GM19452 (cell line): ENCODE data around the gene LRRC17.

Experiments
- ATAC-seq: cut with Tn5 transposase; IDR thresholded peaks from one replicate; pipeline ENCODE4 v1.9.1; 2021; ENCODE audit not compliant: unreplicated experiment

Gene LRRC17, protein sequence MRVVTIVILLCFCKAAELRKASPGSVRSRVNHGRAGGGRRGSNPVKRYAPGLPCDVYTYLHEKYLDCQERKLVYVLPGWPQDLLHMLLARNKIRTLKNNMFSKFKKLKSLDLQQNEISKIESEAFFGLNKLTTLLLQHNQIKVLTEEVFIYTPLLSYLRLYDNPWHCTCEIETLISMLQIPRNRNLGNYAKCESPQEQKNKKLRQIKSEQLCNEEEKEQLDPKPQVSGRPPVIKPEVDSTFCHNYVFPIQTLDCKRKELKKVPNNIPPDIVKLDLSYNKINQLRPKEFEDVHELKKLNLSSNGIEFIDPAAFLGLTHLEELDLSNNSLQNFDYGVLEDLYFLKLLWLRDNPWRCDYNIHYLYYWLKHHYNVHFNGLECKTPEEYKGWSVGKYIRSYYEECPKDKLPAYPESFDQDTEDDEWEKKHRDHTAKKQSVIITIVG

GRCh38 chr7:102912742-102913141 lies at the start of gene LRRC17:
Gene LRRC17, plus strand, starts transcription at chr7:102913000. Its CDS starts 20,914 bp downstream, at chr7:102933914.
- ATAC-seq, result no peak

DNA sequence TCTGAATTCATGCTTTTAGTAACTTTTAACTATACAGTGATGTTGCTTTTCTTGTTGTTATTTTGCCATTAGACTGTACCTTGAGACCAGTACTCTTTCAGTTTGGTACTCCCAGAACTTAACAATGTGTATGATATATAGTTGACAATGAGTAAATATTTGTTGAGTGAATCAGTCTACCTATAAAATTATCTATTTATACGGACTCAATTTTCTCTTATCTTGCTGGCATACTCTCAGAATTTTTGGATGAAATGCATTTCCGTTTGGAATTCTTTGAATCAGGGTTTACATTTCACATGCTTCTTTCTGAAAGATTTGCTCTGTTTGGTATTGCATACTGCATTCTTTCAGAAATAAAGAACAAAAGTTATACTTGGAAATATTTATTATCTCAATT lies 47.8 kb upstream of the LRRC17 start:
- ATAC-seq, result no peak

- ATAC-seq, result no peak
Observed at GRCh38 chr7:102866535-102867215, 46.1 kb upstream of the LRRC17 start.

- ATAC-seq, result no peak
Observed at GRCh38 chr7:102869195-102869594, 43.6 kb upstream of the LRRC17 start.

DNA sequence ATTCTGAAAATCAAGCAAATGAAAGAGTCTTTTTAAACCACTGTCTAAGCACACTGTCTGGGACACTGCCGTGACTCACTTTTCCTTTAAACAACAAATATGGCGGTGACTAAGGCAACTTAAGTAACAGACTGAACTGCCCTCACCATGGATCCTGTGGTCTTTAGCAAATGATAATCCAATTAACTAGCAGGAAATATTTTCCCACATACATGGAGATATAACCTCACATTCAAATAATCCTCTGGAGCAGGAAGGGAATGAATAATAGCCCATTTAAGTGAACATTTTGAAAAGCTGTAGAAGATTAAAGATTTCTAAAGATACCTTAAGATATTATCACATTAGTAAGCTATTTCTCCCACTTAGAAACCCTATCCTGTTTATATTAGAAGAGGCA lies 40.3 kb upstream of the LRRC17 start:
- no peak for ATAC-seq

DNA sequence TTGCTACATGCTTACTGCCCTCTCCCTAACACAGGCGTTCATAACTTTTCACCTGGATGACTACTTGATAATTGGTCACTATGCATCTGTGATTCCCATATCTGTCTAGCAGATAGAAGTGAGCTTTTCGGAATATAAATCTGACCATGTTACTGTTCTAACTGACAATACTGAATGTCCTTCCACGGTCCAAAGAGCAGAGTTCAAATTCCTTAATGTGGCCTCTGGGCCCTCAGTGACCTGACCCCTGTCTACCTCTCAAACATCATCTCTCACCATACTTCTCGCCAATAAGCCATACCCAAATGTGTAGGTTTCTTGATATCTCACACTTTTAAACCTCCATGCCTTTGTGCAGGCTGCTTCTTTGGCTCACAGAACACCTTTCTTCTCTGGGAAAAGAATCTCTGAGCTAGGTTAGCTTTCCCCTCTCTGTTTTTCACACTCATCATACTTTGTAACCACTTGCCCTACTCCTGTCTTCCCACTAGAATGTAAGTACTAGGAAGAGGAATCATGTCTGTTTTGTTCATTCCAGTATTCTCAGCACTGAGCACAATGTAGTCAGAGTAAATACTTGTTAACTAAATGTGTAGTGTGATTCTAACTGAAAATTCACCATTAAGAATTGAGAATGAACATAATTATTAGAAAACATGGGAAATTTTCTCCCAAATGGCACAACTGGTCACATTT lies 39.2 kb upstream of the LRRC17 start:
- ATAC-seq, result peak; percentile 39

GRCh38 chr7:102874166-102874829 lies 38.5 kb upstream of the LRRC17 start:
- peak; percentile 100 for ATAC-seq

- ATAC-seq, result no peak
Observed at GRCh38 chr7:102874966-102875365, 37.8 kb upstream of the LRRC17 start.

DNA sequence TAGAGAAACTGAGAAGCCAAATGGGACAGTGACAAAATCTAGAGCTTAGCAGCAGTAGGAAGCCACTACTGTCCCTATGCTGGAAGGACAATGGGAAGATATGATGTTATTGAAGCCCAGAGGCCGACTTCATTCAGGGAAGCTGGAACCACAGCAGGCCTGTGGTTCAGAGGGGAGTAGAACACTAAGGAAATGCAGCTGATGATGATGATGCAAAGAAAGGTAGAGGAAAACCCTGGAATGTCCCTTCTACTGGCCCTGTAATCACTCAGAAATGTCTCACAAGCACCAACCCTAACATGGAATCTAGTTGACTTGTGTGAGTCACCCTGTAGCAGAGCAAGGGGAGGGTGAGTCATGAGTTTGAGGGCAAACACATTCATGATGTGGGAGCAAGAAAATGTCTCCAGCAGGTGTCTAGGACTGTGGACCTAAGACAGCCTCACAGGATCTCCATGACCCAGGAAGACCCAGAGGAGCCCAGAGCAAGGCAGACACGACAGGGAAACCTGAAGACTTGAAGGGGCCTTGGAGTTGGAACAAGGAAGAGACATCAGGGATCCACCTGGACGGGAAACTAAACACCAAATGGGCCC lies 37.0 kb upstream of the LRRC17 start:
- no peak for ATAC-seq

DNA sequence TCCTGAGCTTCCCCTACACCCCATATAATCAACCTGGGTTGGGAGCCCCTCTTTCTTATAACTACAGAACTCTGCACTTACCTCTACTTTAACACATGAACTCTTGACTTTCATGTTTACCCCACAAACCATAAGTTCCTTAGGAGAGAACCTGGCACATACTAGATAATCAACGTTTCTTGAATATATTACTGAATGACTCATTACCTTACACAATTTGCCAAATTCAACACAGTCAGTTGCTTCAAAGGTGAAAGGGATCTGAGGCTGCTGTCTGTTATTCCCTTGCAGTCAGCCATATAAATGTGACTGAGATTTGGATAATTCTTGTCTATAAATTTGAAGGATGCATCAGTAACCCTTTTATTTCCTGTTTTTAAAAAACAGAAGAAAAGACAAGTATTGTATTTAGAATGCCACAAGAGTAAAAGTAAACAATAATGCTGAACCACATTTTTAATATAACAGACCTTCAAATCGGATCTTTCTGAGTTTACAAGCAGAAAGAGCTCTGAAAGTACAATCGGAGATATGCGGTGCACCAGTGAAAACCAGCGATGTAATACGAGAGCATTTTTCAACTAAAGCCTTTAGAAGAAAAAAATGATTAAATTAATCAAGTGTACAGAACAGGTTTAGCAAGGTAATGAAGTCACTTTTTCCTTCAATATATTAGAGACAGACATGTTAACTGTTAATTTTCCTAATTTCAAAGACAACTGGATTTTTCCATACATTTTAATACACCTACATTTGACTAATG lies 29.5 kb upstream of the LRRC17 start:
- no peak for ATAC-seq

DNA sequence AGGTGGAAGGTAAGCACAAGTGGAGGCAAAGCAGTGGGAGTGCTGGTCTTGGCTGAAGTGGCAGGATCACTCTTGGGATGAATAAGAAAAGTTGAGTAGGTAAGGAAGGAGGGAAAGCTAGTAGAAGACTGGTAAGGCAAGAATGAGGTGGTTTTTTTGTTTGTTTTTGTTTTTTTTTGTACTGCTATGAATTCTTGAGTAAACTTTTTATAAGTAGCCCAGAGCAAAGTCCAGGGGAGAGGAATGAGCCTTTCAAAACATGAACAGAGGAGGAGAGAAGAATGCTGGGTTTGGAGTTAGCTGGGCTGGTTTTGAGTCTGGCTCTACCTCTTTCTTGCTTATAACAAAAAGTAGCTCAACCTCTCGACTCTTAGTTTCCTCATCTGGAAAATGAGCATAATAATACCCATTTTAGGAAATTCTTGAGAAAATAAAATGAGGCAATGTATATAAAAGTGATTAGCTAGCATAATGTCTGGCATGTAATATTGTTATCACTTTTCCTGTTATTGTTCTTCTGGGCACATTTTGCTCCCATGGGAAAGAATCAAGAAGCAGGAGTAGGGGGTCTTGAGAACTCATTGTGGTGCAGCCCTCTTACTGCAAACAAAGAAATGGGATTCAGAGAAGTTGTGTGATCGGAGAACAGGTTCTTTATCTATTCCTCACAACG lies 24.1 kb upstream of the LRRC17 start:
- ATAC-seq, result no peak

DNA sequence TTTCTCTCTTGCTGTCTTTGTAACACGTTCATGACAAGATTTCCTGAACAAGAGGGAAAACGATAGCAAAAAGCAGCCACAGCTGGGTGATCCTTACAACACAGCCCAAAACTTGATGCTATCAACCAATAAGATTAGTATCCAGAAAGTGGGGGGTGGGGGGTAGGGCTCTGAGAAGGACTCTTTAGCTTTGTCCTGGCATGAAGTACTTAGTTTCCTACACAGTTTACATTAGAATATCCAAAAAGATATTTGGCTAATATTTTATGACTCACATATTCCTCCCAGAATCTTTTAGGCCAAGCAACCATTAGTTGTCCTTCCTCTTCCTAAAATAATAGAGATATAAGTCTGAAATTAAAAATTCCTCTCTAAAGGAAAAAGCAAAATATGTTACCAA lies 22.9 kb upstream of the LRRC17 start:
- no peak for ATAC-seq

GRCh38 chr7:102890292-102890970 lies 22.4 kb upstream of the LRRC17 start:
- ATAC-seq, result no peak

DNA sequence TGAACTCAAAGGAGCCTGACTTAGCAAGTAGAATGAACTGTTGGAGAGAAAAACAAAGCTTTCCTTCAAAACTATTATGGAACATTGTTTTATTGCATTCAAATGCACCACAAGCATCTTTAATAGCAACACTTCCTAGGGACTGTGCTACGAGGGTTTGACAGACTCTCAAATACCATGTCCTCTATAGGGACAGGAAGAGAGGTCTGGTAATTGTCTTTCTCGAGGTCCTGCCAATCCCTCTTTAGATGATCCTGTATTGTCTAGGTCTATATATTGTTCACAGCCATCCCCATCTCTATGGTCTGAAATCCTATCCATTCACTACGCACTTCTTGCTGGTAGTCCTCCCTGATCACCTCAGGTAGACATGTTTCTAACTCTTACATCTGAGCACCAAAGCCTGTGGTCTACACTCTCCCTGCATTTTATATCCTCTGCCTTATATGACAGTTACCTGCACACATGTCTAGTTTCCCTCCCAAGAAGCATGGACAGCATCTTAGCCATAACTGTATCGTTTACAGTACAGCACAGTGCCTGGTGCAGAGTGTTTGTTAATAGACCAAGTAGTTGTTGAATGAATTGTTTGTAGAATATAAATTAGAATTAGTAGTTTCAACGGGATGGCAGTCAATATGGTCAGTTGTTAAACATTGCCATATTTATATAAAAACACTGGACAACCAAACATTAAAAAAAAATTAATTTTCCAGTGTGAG lies 21.7 kb upstream of the LRRC17 start:
- ATAC-seq, result no peak

DNA sequence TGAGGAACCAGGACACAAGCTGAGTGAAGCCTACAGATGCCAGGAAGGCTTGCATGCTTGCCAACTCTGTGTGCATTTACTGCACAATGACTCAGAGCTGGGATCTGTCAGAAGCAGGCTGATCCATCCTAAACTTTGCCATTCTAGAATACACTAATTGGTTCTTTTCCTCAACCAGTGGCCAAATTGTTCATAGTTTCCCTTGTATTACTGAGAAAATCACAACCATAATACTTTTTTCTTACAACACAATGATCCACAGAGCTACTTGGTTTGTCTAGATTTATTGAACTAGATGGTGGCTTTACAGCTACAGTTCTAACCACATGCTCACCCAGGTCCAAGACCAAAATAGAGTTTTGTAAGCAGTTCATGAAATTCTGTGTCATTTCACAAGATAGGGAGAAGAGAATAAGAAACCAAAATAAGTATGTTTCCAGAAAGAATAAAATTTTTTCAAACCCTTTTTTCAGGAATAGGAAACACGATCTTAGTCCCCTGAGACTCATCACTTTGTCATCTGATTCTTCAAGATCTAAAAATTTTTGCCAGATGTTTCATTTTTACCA lies 21.0 kb upstream of the LRRC17 start:
- ATAC-seq, result no peak

GRCh38 chr7:102892631-102893278 lies 20.0 kb upstream of the LRRC17 start:
- ATAC-seq, result no peak

DNA sequence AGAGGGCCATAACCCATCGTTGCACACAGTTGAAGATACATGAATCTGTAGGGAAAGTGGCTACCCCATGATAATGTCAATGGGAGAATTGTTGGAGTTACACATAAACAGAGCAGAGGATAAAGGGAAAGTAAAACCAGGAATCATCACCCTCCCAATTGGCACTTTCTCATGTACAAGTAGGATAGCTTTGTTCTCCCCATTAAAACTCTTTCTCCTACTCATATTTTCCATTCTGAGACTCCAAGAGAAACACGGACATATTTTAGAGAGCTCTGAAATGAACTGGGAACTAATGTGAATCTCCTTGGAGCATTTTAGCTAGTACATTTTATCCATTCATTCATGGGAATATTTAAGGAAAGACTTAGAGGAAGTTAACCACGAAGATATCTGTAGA lies 17.2 kb upstream of the LRRC17 start:
- no peak for ATAC-seq

GRCh38 chr7:102896585-102896984 lies 16.2 kb upstream of the LRRC17 start:
- no peak for ATAC-seq
